ENCODE measurements around the gene LRRC56.

DNA sequence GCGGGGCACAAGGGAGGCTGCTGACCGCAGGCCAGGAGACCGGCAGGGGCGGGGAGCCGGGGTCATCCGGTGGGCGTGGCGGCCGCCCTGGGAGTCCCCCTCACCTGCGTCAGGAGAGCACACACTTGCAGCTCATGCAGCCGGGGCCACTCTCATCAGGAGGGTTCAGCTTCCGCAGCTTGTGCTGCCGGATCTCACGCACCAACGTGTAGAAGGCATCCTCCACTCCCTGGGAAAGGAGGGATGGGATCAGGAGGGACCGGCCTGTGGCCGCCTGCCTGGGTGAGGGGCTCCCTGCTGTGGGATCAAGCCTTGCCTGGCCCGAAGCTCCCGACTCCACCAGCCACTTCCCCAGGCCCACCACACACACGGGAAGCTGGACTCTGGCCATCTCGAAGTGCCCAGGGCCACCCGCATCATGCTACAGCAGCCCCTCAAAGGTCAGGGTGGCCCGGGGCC lies 4.8 kb upstream of the LRRC56 start:
- TF ChIP-seq, protein P1, sequence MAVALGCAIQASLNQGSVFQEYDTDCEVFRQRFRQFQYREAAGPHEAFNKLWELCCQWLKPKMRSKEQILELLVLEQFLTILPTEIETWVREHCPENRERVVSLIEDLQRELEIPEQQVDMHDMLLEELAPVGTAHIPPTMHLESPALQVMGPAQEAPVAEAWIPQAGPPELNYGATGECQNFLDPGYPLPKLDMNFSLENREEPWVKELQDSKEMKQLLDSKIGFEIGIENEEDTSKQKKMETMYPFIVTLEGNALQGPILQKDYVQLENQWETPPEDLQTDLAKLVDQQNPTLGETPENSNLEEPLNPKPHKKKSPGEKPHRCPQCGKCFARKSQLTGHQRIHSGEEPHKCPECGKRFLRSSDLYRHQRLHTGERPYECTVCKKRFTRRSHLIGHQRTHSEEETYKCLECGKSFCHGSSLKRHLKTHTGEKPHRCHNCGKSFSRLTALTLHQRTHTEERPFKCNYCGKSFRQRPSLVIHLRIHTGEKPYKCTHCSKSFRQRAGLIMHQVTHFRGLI (tag by site-specific recombination; IDR thresholded peaks at IDR 0.05) = no peak
- no peak for TF ChIP-seq ZNF248 (tag by site-specific recombination; IDR thresholded peaks at IDR 0.05)

Measured in HEK293 (cell line).